H1 (cell line): ENCODE data around the gene EMD.

Experiments used
- GABPA ChIP-seq: IDR thresholded peaks from 2 replicates; pipeline ENCODE4 v1.6.1; 2011; ENCODE audit warnings: mild to moderate bottlenecking, low read length, moderate library complexity, borderline replicate concordance; ENCODE audit not compliant: insufficient read depth
- NRF1 ChIP-seq: IDR thresholded peaks from 2 replicates; pipeline ENCODE4 v1.6.1; 2011; ENCODE audit warnings: mild to moderate bottlenecking, low read depth, low read length, improper control_type of control experiment

DNA sequence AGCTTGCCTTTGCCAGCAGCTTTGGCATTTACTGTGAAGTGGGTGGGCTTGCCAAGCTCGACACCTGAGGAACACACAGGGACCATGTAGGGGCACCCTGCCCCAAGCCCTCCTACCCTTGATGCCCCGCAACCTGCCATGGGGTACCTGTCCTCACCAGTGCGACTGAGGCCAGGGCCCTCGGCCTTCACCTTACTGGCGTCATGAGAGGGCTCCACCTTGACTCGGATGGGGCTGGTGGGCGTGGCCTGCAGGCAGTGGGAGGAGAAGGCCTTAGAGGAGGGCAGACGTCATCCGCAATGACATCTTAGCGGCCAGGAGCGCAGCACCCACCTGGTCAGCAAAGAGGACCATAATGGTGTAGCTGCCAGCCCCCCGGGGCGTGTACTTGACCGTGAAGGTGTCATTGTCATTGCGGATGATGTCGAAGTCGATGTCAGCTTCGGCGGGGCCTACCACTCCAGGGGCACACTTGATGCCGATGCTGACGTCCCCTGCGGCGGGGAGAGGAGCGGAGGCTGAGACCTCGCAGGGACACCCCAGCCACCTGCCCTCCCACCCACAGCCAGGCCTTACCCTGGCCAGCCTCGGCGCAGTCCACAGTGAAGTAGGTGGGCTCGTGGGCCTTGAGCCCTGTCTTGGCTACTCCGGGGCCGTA, 16.9 kb upstream of the EMD start:
- TF ChIP-seq NRF1 (no peak), GABPA (no peak)
